Kidney (tissue), 14 donors: ENCODE measurements around the gene CNTN4. TPM values are rescaled to one million over a fixed set of nuclear protein-coding genes. Genes with fewer than 3 reads are reported as not detected.

Experiments
- DNase-seq, 5 donors: peaks; one replicate each; pipeline ENCODE4 v3.0.0-alpha.2; 2013 to 2020
- FAIRE-seq: peaks from 2 replicates; lab custom pipeline; 2012; peaks lifted over from hg19 to GRCh38; lab: Jason Lieb, UNC
- H3K27ac ChIP-seq, 2 donors: one replicate each; pipeline ENCODE4 v1.7.0; 2013; ENCODE audit warnings: low read depth in 2 of 2, low read length in 2 of 2, inconsistent platforms in 1 of 2
- H3K27me3 ChIP-seq: one replicate; pipeline ENCODE4 v1.7.1; 2013; ENCODE audit warnings: low read length, inconsistent platforms; ENCODE audit not compliant: control insufficient read depth, insufficient read depth
- H3K36me3 ChIP-seq, 3 donors: one replicate each; pipeline versions ENCODE4 v1.7.0 to v1.7.1; 2013; ENCODE audit warnings: low read length in 3 of 3, control low read depth in 1 of 3, inconsistent platforms in 1 of 3; ENCODE audit not compliant: insufficient read depth in 3 of 3, control insufficient read depth in 2 of 3
- H3K4me1 ChIP-seq, 3 donors: one replicate each; pipeline versions ENCODE4 v1.7.0 to v1.7.1; 2013; ENCODE audit warnings: low read length in 3 of 3, inconsistent platforms in 1 of 3, low read depth in 1 of 3; ENCODE audit not compliant: control insufficient read depth in 2 of 3, insufficient read depth in 2 of 3
- H3K4me3 ChIP-seq, 3 donors: one replicate each; pipeline versions ENCODE4 v1.7.0 to v1.8.1; 2013; ENCODE audit warnings: low read length in 3 of 3, control low read depth in 1 of 3, inconsistent platforms in 1 of 3
- H3K9ac ChIP-seq, 3 donors: one replicate each; pipeline versions ENCODE4 v1.7.0 to v1.7.1; 2013; ENCODE audit warnings: low read length in 3 of 3, control low read depth in 1 of 3, inconsistent platforms in 1 of 3
- H3K9me3 ChIP-seq, 3 donors: one replicate each; pipeline versions ENCODE4 v1.7.0 to v1.7.1; 2013; ENCODE audit warnings: low read length in 3 of 3, control low read depth in 1 of 3, inconsistent platforms in 1 of 3; ENCODE audit not compliant: control insufficient read depth in 2 of 3, insufficient read depth in 1 of 3
- intact Hi-C: fragments of 100-400 bp; cut with DNase I; formaldehyde crosslinking; loops from one replicate; pipeline ENCODE4 v1.11.1; 2022
- polyA plus RNA-seq: library from polyadenylated mRNA; stranded (reverse); fragments of 350-450 nt; fragmentation: Illumina TruSeq; extraction: RNeasy Lipid Tissue Mini Kit (QIAGEN cat#74804); gene quantifications from one replicate; pipeline ENCODE4 v1.2.3, GENCODE V29; 2014; ENCODE audit warnings: low read depth, low replicate concordance; ENCODE audit not compliant: insufficient read depth
- total RNA-seq: library from RNA; stranded (reverse); fragmentation: NEBNext Ultra II Directional; extraction: Animal tissue kit (Norgen Biotek cat#: 25700); gene quantifications from one replicate; pipeline ENCODE4 v1.2.1, GENCODE V29; 2021
- TF ChIP-seq, protein P1 (sequence below): IDR thresholded peaks from 3 replicates; pipeline ENCODE4 v1.5.1; 2012; ENCODE audit warnings: mild to moderate bottlenecking, moderate library complexity, borderline replicate concordance; ENCODE audit not compliant: insufficient read depth; ENCODE audit errors: extremely low read depth
- donor health status: control.
- donor health status: control.
- donor health status: control.
- donor health status: control.
- donor health status: control.
- donor health status: DM: yes; HTN: yes; CAD: no.
- donor health status: Normal renal cell carcinoma (clear cell type).

Gene CNTN4
- total and polyA plus RNA-seq, 2 donors from 2014 or later, result 2.2 to 13.4 TPM

DNA sequence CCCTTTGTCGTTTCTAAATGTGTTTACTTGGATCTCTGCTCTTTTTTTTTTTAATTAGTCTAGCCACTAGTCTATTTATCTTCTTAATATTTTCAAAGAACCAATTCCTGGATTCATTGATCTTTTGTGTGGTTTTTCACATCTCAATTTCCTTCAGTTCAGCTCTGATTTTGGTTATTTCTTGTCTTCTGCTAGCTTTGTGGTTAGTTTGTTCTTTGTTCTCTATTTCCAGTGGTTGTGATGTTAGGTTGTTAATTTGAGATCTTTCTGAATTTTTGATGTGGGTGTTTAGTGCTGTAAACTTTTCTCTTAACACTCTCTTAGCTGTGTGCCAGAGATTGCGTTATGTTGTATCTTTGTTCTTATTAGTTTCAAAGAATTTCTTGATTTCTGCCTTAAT is 446.1 kb downstream of the CNTN4 start:
- Histone ChIP-seq H3K9ac (no peak overlapping the region), H3K36me3 (no peaks in the 10 kb centered on the region), H3K4me3 (no peak overlapping the region), H3K27ac (no peak overlapping the region), H3K9me3 (no peaks in the 10 kb centered on the region), H3K4me1 (no peaks in the 10 kb centered on the region), H3K27me3 (no peaks in the 10 kb centered on the region)
- no peak for FAIRE-seq
- TF ChIP-seq, protein P1, sequence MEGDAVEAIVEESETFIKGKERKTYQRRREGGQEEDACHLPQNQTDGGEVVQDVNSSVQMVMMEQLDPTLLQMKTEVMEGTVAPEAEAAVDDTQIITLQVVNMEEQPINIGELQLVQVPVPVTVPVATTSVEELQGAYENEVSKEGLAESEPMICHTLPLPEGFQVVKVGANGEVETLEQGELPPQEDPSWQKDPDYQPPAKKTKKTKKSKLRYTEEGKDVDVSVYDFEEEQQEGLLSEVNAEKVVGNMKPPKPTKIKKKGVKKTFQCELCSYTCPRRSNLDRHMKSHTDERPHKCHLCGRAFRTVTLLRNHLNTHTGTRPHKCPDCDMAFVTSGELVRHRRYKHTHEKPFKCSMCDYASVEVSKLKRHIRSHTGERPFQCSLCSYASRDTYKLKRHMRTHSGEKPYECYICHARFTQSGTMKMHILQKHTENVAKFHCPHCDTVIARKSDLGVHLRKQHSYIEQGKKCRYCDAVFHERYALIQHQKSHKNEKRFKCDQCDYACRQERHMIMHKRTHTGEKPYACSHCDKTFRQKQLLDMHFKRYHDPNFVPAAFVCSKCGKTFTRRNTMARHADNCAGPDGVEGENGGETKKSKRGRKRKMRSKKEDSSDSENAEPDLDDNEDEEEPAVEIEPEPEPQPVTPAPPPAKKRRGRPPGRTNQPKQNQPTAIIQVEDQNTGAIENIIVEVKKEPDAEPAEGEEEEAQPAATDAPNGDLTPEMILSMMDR, result no peak
- intact Hi-C loops, result no loop called here
- DNase-seq, result no peak

DNA sequence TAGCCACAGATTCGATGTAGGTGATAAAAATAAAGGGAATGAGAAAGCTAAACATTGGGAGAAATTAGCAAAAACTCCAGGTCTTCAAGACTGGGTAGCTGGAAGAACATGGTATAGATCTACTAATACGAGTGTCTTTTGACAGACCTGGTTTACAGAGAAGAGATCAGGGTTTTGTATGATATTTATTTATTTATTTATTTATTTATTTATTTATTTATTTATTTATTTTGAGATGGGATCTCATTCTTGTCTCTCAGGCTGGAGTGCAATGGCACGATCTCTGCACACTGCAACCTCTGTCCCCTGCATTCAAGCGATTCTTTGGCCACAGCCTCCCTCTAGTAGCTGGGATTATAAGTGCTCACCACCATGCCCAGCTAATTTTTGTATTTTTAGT is 448.4 kb downstream of the CNTN4 start:
- FAIRE-seq (no peak), DNase-seq (no peak)
- no peak overlapping the region for H3K27ac ChIP-seq
- TF ChIP-seq, protein P1, result no peak
- no peaks in the 10 kb centered on the region for H3K36me3 ChIP-seq
- no peak overlapping the region for H3K9ac ChIP-seq
- no peaks in the 10 kb centered on the region for H3K9me3 ChIP-seq
- intact Hi-C loops, result no loop called here
- H3K27me3 ChIP-seq, result no peaks in the 10 kb centered on the region
- H3K4me1 ChIP-seq, result no peaks in the 10 kb centered on the region
- no peak overlapping the region for H3K4me3 ChIP-seq

DNA sequence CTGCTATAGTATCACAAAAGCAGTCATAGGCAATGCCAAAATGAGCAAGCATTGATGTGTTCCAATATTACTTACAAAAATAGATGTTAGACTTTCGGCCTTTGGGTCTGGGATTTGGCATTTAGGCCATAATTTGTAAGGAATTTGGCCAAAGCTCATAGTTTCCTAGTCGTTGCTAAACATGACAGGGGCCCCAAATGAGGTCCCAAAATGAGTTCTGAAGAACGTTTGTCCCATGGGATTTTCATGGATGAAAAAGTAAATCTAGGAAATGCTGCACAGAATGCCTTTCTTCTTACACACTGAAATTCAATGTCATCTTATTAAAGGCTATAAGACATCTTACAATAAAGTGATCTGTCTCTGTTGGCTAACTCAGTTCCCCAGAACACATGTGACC is 456.0 kb downstream of the CNTN4 start:
- H3K9me3 ChIP-seq, result no peaks in the 10 kb centered on the region
- TF ChIP-seq, protein P1, result no peak
- no peak for DNase-seq
- no peak for FAIRE-seq
- H3K4me3 ChIP-seq, result no peak overlapping the region
- no peaks in the 10 kb centered on the region for H3K36me3 ChIP-seq
- H3K27me3 ChIP-seq, result no peaks in the 10 kb centered on the region
- intact Hi-C loops, result no loop called here
- H3K9ac ChIP-seq, result no peak overlapping the region
- H3K27ac ChIP-seq, result no peak overlapping the region
- H3K4me1 ChIP-seq, result no peaks in the 10 kb centered on the region

DNA sequence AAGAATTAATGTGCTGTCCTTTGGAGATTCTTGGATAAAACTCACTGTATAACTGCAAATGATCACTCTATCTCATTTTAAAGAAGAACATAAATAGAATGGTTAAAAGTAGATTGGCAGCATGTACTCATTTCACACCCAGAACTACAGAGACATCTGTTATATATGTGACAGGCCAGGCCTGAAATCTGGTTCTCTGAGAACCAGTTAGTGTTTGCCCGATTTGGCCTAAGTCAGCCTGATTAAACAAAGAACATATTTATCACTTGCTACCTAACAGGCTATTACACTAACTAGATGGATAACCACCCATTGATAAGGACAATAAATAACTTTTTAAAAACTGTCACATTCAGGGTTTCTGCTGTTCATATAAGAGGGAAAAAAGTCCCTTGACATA is 460.1 kb downstream of the CNTN4 start:
- H3K27ac ChIP-seq, result no peak overlapping the region
- intact Hi-C loops, result no loop called here
- FAIRE-seq, result no peak
- no peaks in the 10 kb centered on the region for H3K36me3 ChIP-seq
- H3K9ac ChIP-seq, result no peak overlapping the region
- DNase-seq, result no peak
- H3K9me3 ChIP-seq, result no peaks in the 10 kb centered on the region
- H3K27me3 ChIP-seq, result no peaks in the 10 kb centered on the region
- TF ChIP-seq, protein P1, result no peak
- no peak overlapping the region for H3K4me3 ChIP-seq
- no peaks in the 10 kb centered on the region for H3K4me1 ChIP-seq
